ENCODE data around the gene CFAP46. TPM values are rescaled to one million over a fixed set of nuclear protein-coding genes. Genes with fewer than 3 reads are reported as not detected.

The CFAP46 gene
- total RNA-seq, 2 experiments from 2014 or later, result not detected

DNA sequence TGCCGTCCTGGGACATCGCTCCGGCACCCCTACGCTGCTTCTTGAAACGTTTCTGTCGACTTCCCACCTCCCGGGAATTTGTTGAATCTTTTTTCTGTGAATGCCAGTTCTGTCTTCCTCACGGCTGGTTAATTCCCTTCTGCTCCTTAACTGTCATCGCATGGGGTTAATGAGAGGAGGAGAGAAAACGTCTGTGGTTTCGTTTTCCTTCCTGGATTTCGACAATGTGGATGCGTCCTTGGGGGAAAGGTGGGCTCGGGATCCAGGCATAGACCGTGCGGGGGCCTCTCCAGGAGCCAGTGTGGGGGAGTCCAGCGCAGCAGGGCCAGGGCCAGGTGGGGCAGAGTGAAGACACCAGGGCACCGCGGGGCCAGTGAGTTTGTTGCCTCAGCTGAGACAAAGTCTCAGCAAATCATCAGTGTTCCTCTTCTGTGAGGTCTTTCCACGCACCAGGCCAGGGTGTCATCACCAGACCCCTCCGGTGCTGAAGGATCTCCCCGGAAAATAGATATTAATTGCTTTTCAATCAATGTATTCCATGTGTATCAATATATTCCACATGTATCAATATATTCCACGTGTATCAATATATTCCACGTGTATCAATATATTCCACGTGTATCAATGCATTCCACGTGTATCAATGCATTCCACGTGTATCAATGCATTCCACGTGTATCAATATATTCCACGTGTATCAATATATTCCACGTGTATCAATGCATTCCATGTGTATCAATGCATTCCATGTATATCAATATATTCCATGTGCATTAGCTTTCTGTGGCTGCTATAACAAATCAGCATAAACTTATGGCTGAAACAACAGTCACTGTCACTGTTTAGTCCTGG is 33.7 kb upstream of the CFAP46 start:
- POLR2A ChIA-PET, result no interaction called here
- Mint-ChIP-seq H3K27me3 (ENCODE audit: low read depth) (no peaks in the 10 kb centered on the region), H3K4me1 (ENCODE audit: low read depth) (no peaks in the 10 kb centered on the region), H3K36me3 (ENCODE audit: low read depth) (no peaks in the 10 kb centered on the region), H3K9me3 (ENCODE audit: insufficient read depth) (no peaks in the 10 kb centered on the region), H3K4me3 (no peak overlapping the region), H3K27ac (no peak overlapping the region)
- no peak for DNase-seq
- no peak for ATAC-seq
- CTCF ChIA-PET, result no interaction called here

DNA sequence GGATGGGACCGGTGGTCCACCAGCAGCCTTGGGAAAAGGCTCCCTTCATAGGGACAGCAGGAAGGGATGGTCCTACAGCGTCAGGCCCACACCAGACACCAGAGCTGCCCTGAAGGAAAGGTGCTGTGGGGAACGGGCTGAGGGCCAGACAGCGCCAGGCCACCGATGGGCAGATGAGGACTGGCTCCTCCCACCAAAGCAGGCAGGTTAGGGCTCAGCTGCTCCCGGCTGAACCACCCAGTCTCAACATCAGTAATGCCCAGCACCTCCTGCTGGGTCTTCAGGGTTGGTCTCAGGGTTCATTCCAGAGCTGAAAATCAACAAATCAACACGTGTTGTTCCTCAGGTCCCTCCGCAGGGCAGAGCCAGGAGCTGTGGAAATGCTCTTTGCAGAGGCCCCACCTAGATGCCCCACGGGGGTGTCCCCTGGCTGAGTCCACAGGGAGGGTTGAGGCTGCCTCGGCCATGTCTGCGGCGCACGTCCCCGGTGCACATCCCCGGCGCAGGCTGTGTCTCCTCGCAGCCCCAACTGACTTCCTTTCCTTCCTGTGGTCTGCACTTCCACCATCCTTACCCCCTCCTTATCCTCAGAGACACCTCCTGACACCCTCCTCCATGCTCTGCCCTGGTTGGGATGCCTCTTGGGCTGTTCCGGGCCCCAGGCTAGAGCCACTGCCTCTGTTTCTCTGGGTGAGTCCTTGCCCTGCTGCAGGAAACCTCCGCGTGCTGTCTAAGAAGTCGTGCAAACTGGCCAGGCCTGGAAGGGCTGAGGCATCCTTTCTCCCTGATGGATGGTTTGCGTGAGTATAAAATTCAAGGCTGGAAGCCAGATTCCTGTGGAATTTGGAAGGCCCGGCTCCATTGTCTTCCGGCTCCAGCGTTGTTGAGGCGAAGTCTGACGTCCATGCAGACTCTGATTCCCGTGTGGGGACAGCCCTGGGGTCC is 32.8 kb upstream of the CFAP46 start:
- H3K4me1 Mint-ChIP-seq (ENCODE audit: low read depth), result no peaks in the 10 kb centered on the region
- ChIA-PET CTCF (no interaction called here), POLR2A (no interaction called here)

DNA sequence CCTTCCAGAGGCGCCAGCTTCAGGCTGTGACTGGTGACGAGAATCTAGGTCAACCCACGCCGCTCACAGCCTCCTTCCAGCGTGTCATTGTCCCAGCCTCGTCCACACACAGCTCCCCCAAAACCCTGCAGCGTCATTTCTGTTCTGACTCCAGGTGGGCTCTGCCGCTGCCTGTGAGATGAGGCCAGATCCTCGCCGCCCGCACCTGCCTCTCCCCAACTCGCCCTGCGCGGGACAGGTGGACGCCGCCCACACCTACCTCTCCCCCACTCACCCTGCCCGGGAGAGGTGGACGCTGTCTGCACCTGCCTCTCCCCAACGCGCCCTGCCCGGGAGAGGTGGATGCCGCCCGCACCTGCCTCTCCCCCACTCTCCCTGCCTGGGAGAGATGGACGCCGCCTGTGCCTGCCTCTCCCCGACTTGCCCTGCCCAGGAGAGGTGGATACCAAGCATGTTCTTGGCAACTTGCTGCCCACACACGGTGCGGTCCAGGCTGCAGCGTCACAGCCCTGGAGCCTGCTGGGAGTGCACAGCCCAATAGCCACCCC is 32.0 kb upstream of the CFAP46 start:
- H3K36me3 Mint-ChIP-seq (ENCODE audit: low read depth), result no peaks in the 10 kb centered on the region
- no peak overlapping the region for H3K27ac Mint-ChIP-seq
- H3K4me3 Mint-ChIP-seq, result no peak overlapping the region
- ChIA-PET CTCF (no interaction called here), POLR2A (no interaction called here)
- H3K9me3 Mint-ChIP-seq (ENCODE audit: insufficient read depth), result no peaks in the 10 kb centered on the region
- ATAC-seq (no peak), DNase-seq (no peak)
- no peaks in the 10 kb centered on the region for H3K4me1 Mint-ChIP-seq (ENCODE audit: low read depth)
- H3K27me3 Mint-ChIP-seq (ENCODE audit: low read depth), result no peaks in the 10 kb centered on the region

More for the DNA sequence above, 32.8 kb upstream of the CFAP46 start:
- H3K36me3 Mint-ChIP-seq (ENCODE audit: low read depth), result no peaks in the 10 kb centered on the region
- no peak for ATAC-seq
- no peak overlapping the region for H3K4me3 Mint-ChIP-seq
- DNase-seq, result no peak
- no peaks in the 10 kb centered on the region for H3K27me3 Mint-ChIP-seq (ENCODE audit: low read depth)
- H3K27ac Mint-ChIP-seq, result no peak overlapping the region
- no peaks in the 10 kb centered on the region for H3K9me3 Mint-ChIP-seq (ENCODE audit: insufficient read depth)

DNA sequence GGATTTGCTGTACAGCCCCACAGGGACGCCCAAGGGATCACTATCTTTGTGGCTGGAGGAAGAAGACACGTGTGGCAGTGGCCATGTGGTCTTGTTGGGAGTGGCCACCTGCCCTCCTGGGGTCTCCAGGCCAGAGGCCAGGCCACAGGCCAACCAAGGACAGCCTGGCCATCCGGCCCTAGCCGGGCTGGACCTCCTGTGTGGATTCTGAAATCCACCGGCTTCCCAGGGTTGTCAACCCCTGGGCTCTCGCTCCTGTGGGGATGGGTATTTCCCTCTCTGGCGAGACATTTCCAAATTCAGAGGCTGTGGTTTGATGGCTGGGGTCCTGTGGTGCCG is 31.5 kb upstream of the CFAP46 start:
- DNase-seq, result no peak
- no peaks in the 10 kb centered on the region for H3K4me1 Mint-ChIP-seq (ENCODE audit: low read depth)

DNA sequence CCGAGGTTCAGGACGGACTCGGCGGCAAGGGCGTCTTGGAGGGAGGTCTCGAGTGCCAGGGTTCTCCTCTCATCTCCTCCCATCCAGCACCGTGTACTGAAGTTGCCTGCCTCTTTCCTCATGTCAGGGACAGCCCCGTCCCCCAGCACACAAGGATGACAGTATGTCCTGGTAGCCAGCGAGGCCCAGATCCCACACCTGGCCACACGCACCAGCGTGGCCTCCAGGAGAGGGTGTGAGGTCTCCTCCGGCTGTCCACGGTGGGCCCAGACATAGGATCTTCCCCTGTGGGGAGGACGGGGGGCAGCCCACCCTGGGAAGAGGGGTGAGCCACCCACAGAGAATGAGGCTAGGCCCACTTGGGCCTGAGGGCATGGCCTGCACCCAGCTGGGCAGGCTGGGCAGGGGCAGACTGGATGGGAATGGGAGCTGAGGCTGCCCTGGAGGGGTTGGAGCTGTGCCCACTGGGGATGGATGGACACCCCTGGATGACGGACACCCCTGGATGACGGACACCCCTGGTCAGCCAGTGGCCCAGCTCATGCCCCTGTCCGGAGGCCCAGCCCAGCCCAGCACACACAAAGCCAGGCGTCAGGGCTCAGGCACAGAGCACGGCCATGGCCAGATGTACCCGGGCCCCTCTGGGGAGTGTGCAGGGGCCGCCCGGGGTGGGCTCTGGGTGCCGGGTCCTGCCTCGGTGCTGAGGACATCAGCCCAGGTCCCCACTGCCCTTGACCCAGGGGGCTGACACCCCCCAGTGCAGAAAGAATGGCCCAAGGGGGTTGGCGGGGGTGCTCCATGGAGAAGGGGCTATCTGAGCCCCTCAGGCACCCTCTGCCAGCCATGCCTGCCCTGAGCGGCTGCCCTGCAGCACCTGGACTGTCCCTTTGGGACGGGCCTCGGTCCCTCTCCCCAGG is 30.9 kb upstream of the CFAP46 start:
- no peak overlapping the region for H3K27ac Mint-ChIP-seq
- no peaks in the 10 kb centered on the region for H3K4me1 Mint-ChIP-seq (ENCODE audit: low read depth)
- ATAC-seq (no peak), DNase-seq (no peak)
- POLR2A ChIA-PET, result no interaction called here
- no peaks in the 10 kb centered on the region for H3K9me3 Mint-ChIP-seq (ENCODE audit: insufficient read depth)
- H3K4me3 Mint-ChIP-seq, result no peak overlapping the region
- CTCF ChIA-PET, result no interaction called here
- peaks cover 2% of the 10 kb centered on the region for H3K27me3 Mint-ChIP-seq (ENCODE audit: low read depth)
- H3K36me3 Mint-ChIP-seq (ENCODE audit: low read depth), result no peaks in the 10 kb centered on the region

More for the DNA sequence above, 31.5 kb upstream of the CFAP46 start:
- no peaks in the 10 kb centered on the region for H3K36me3 Mint-ChIP-seq (ENCODE audit: low read depth)
- H3K9me3 Mint-ChIP-seq (ENCODE audit: insufficient read depth), result no peaks in the 10 kb centered on the region
- ChIA-PET POLR2A (no interaction called here), CTCF (no interaction called here)
- no peak for ATAC-seq
- no peak overlapping the region for H3K27ac Mint-ChIP-seq
- peaks cover under 1% of the 10 kb centered on the region for H3K27me3 Mint-ChIP-seq (ENCODE audit: low read depth)
- no peak overlapping the region for H3K4me3 Mint-ChIP-seq

DNA sequence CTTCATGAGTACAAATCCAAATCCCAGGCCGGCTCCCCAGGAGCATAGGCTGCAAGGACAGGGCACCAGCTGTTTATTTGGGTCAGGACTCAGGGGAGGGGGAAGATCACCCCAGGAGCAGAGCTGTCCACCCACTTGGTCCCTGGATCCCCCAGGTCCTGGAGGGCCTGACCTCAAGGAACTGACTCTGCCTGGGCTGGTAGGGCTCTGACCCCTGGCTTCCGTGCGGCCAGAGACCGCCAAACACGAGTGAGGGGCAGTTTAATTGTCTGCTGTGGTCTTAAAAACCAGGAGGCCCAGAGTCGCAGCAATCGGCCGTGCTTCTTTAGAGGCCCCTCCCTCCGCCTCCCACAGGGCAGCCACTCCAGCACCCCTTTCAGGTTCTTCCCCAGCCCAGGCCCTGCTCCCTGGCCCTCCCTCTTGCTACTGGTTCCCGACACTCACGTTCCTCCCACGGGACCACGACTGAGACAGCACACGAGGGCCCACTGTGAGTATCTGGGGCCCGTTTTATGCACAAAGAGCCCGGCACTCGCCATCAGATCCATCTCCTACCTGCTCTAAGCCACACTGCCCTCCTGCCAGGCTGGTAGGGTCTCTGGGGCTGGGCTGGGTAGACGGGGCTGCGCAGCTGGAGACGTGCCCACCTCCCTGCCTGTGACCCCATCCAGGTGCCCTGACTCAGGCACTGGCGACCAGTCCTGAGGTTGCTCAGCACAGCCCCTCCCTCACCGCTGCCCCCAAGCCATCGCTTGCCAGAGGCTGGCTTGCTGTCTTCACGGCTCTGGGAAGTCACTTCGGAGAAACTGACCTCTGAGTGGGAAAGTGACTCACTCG is 30.0 kb upstream of the CFAP46 start:
- no peak overlapping the region for H3K27ac Mint-ChIP-seq
- no peaks in the 10 kb centered on the region for H3K4me1 Mint-ChIP-seq (ENCODE audit: low read depth)
- ChIA-PET POLR2A (interaction anchor here (0.7 kb wide), 1 partner anchor 50 kb away, joined by 3 read pairs; no protein-coding TSS in a partner anchor), CTCF (no interaction called here)
- H3K27me3 Mint-ChIP-seq (ENCODE audit: low read depth), result peaks cover 2% of the 10 kb centered on the region
- ATAC-seq (no peak), DNase-seq (no peak)
- H3K9me3 Mint-ChIP-seq (ENCODE audit: insufficient read depth), result no peaks in the 10 kb centered on the region
- no peaks in the 10 kb centered on the region for H3K36me3 Mint-ChIP-seq (ENCODE audit: low read depth)
- H3K4me3 Mint-ChIP-seq, result no peak overlapping the region

DNA sequence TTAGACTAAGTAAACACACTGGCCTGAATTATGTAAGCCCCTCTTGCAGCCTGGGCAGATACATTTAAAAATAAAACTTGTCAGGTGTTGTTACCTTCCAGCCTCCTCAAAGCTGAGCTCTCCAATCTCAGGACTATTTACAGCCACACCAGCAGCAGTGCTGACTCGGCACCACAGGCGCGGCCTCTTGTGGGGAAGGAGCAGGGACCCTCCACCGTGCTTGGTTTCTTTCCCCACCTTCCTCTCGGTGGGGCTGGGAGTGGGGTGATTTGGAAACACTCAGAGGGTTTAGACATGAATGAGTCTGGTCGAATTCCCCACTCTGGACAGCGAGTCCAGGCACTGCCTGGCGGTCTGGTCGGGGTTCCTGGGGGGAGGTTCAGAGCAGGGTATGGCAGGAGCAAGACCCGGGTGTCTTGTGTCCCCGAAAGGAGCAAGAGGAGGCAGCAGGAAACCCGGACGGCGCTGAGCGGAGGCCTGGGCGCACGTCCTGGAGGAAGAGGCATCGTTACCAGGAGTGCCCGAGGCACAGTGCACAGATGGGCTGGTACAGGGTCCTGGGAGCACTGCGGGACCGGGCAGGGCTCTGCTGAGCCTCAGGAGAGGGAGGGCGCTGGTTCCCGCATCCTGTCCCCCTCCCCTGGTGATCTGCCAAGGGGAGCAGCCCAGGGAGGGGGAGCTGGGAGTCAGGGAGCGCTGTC is 29.2 kb upstream of the CFAP46 start:
- Mint-ChIP-seq H3K27ac (no peak overlapping the region), H3K9me3 (ENCODE audit: insufficient read depth) (no peaks in the 10 kb centered on the region), H3K4me1 (ENCODE audit: low read depth) (no peaks in the 10 kb centered on the region), H3K4me3 (no peak overlapping the region), H3K27me3 (ENCODE audit: low read depth) (peaks cover 4% of the 10 kb centered on the region), H3K36me3 (ENCODE audit: low read depth) (no peaks in the 10 kb centered on the region)
- ChIA-PET CTCF (no interaction called here), POLR2A (interaction anchor here (0.7 kb wide), 1 partner anchor 50 kb away, joined by 3 read pairs; no protein-coding TSS in a partner anchor)
- ATAC-seq (no peak), DNase-seq (no peak)

DNA sequence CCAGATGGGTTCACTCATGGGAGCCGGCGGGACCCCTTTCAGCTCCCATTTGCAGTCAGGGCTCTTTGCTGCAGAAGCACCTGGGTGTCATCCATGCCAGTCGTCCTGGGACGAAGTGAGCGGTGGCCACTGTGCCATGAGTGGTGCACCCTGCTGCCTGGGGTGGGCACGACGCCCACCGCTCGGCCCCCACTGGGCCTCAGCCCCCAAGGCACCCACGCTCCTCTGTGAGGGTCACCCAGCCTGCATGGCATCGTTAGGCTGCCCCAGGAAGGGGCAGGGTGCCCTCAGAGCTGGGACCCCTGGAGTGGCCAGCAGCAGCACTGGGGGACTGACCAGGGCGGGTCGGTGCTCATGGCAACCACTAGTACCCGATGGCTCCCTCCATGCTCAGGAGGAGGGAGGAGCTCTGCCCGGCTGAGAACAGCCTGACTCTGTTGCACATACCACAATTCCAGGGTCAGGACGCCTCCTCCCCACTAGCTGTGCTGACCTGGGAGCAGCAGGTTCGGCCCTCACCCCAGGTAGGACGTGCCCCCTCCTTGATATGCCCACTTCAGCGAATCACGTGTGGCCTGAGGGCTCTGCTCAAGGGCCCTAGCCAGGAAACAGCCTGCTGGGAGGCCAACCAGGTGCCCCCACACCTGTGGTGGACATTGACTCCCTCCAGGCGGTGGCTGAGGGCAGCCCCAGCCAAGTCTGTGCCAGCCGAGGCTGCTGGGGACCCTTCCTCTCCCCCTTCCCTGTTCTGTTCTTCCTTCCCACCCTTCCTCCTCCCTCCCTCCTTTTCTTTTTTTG is 28.5 kb upstream of the CFAP46 start:
- DNase-seq, result no peak
- ChIA-PET POLR2A (no interaction called here), CTCF (no interaction called here)
- peaks cover 4% of the 10 kb centered on the region for H3K27me3 Mint-ChIP-seq (ENCODE audit: low read depth)
- H3K36me3 Mint-ChIP-seq (ENCODE audit: low read depth), result no peaks in the 10 kb centered on the region
- no peaks in the 10 kb centered on the region for H3K4me1 Mint-ChIP-seq (ENCODE audit: low read depth)
- ATAC-seq, result no peak
- no peak overlapping the region for H3K27ac Mint-ChIP-seq
- H3K9me3 Mint-ChIP-seq (ENCODE audit: insufficient read depth), result no peaks in the 10 kb centered on the region
- H3K4me3 Mint-ChIP-seq, result no peak overlapping the region

DNA sequence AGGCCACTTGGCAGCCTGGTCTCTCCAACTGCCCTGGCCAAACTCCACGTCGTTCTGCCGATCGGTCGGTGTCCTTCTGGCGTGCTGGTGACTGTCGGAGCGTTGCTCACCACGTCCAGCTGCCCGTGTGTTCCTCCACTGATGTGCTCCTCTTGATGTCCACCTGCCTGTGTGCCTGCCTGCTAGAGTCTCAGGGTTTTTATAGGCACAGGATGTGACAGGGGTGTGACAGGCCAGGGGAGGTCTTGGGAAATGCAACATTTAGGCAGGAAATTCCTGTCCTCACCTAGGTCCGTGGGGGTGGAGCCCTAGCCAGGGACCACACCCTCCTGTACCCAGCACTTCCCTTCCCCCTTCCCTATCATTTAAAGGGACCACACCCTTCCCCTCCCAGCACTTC is 25.2 kb upstream of the CFAP46 start:
- H3K4me1 Mint-ChIP-seq (ENCODE audit: low read depth), result peaks cover 12% of the 10 kb centered on the region

More for the DNA sequence above, 25.2 kb upstream of the CFAP46 start:
- Mint-ChIP-seq H3K36me3 (ENCODE audit: low read depth) (no peaks in the 10 kb centered on the region), H3K4me3 (no peak overlapping the region), H3K9me3 (ENCODE audit: insufficient read depth) (no peaks in the 10 kb centered on the region), H3K27ac (no peak overlapping the region), H3K27me3 (ENCODE audit: low read depth) (peaks cover 13% of the 10 kb centered on the region)
- ChIA-PET POLR2A (no interaction called here), CTCF (no interaction called here)
- ATAC-seq, result no peak
- no peak for DNase-seq
